HG02623 (cell line): ENCODE measurements around the gene DPY19L1.
"Not testable (repeated sequence)": the region's sequence is repeated elsewhere in the genome, so short reads cannot be mapped to it uniquely, and the experiment has no call there.

Experiments used
- ATAC-seq: cut with Tn5 transposase; IDR thresholded peaks from one replicate; pipeline ENCODE4 v1.9.1; 2021; ENCODE audit warnings: moderate library complexity; ENCODE audit not compliant: unreplicated experiment

The DPY19L1 gene

DNA sequence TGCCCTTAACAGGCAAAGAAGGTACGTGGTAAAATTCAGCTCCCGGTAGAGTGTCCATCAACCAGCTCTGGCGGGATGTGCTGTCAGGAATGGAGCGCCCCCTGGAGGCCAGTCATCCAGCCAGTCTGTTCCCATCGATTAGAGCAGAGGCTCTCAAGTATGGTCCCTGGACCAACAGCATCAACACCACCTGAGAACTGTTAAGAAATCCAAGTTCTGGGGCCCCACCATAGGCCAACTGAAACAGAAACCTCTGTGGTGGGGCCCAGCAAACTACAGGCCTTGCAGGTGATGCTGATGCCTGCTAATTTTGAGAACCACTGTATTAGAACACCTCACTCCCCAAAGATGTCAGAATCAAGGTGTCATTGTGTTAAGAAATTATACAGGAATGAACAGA is 109.2 kb downstream of the DPY19L1 start:
- peak; percentile 83 for ATAC-seq

DNA sequence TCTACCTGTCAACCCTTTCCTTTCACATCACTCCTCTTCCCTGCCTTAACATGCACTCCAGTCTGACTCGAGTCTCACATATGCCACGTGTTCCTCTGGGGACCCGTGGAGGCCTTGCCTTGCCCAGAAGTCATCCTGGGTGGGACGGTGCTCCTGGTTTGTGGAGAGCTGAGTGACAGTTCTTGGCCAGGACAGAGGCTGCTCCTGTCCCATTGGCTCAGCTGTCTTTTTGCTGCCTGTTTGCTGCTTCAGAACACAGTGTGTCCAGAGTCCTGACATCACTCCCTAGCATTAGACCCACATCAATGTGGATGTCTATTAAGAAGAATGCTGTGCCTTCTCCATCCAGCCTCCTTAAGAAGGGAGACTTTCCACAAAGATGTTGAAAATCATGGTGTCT is 116.8 kb downstream of the DPY19L1 start:
- ATAC-seq = not testable (repeated sequence)

DNA sequence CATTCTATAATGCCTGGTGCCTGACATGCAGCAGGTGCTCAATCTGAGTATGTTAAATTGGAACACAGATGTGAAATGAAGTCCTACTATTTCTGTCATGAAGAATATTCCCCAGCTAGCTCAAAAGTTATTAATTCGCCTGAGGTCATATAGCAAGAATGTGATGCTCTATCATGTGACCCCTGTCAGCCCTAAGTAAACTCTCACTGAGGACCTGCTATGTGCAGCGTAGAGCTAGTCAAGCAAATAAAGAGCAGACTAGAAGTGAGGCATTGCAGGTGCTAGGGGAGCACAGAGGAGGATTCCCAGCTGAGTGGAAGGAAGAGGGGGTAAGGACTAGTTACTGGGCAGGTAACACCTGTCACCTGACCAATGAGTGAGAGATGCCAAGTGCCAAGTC is 118.2 kb downstream of the DPY19L1 start:
- ATAC-seq = not testable (repeated sequence)

DNA sequence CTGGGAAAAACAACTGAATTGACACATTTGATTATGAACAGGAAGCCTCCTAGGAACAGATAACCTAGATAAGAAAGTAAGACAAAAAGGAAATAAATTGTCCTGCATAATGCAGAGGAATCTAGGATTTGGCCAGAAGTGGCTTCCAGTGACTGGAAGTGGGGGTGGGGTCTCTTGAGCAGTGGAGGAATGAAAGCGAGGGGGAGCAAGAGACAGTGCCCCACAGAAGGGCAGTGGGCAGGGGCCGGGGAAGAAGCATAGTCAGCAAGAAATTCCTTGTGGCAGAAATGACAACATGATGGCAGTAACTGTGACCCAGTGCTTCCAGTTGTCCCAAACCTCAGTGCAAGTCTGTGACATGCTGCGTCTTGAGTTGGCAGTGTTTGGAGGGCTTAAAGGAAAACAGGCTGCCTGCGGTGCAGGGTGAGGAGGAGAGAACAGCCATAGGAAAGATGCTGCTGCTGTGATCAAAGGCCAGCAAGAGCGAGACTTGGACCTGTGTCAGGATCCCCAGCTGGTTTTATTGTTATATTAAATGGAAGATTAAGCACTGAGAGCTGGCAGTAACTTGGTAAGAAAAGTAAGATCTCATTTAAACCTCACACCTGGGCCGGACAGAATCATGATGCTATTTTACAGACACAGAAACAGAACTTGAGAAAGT is 119.0 kb downstream of the DPY19L1 start:
- not testable (repeated sequence) for ATAC-seq

DNA sequence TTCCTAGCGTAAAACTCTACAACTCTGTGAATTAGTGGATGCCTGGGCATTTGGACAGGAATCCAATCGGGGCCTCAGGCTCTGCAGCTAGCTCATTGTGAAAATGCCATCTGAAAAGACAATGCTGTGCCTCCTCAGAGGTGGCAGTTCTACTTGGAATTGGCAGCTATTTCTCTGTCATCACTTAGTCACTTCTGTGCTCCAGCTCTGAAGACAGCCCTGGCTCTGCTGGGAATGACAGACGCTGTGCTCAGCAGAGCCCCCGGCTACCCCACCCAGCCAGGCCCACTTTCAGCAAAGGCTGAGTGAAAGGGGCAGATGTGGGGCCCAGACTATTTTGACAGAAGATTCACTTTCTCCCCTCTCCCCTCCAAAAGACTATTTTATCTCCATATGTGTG is 119.8 kb downstream of the DPY19L1 start:
- ATAC-seq = not testable (repeated sequence)

DNA sequence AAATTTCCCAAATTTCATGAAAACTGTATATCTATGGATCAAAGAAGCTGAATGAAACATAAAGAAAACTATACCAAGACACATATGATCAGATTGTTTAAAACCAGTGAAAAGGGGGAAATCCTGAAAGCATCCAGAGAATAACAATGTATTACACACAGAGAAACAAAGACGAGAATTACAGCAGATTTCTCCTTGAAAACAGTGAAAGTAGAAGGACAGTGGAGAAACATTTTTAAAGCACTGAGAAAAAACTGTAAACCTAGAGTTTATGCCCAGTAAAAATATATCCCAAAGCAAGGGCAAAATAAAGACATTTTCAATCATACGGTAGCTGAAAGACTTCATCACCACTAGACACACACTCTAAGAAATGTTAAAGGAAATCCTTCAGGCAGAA is 121.0 kb downstream of the DPY19L1 start:
- ATAC-seq = no peak

- no peak for ATAC-seq
Observed at GRCh38 chr7:34912236-34912635, 125.0 kb downstream of the DPY19L1 start.

GRCh38 chr7:34906266-34906850 is 130.9 kb downstream of the DPY19L1 start:
- not testable (repeated sequence) for ATAC-seq

GRCh38 chr7:34904987-34905386 is 132.3 kb downstream of the DPY19L1 start:
- no peak for ATAC-seq

GRCh38 chr7:34903921-34904320 is 133.4 kb downstream of the DPY19L1 start:
- ATAC-seq = not testable (repeated sequence)

DNA sequence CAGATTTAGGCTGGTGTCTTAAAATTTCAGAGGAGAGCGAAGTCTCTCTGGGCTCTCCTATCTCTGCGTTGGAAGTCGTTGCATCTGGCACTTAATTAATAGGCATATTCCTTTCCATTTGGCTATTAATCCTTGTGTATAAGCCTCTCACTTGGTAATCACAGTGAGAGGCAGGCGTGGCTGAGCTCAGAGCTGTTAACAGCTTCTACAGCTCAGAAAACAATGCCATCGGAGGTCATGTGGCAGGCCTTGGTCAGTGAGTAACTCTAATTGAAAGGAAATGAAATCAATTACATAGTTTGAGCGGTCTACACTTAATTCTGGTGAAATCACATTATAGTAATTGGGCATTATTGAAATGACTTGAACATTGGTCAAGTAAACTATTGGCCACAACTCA is 135.1 kb downstream of the DPY19L1 start:
- no peak for ATAC-seq

GRCh38 chr7:34900891-34901513 is 136.3 kb downstream of the DPY19L1 start:
- peak; percentile 71 for ATAC-seq

DNA sequence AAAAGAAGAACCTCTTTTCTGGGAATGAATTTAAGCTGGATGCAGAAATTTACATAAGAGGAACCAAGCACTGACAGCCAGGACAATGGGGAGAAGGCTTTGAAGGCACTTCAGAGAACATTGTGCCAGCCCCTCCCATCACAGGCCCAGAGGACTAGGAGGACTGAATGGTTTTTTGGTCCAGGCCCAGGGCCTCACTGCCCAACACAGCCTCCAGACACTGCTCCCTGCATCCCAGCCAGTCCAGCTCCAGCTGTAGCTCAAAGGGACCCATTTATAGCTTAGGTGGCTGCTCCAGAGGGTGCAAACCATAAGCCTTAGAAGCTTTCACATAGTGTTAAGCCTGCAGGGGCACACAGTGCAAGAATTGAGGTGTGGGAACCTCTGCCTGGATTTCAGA is 142.1 kb downstream of the DPY19L1 start:
- no peak for ATAC-seq

- ATAC-seq = no peak
Observed at GRCh38 chr7:34889951-34890350, 147.3 kb downstream of the DPY19L1 start.

- no peak for ATAC-seq
Observed at GRCh38 chr7:34886856-34887255, 150.4 kb downstream of the DPY19L1 start.

GRCh38 chr7:34883855-34884254 is 153.4 kb downstream of the DPY19L1 start:
- ATAC-seq = not testable (repeated sequence)

GRCh38 chr7:34879871-34880270 is 157.4 kb downstream of the DPY19L1 start:
- no peak for ATAC-seq

- ATAC-seq = not testable (repeated sequence)
Observed at GRCh38 chr7:34878944-34879735, 158.1 kb downstream of the DPY19L1 start.
